Stimulated activated CD8-positive, alpha-beta memory T cell treated with anti-CD3 and anti-CD28 coated beads, Interleukin-15, amount 100 ng/mL, for 24 hours (primary cell): Measurements from ENCODE around the gene CPSF3.
"Not testable (repeated sequence)": the region's sequence is repeated elsewhere in the genome, so short reads cannot be mapped to it uniquely, and the experiment has no call there.

Source experiments
- DNase-seq: peaks from one replicate; pipeline ENCODE4 v3.0.0-alpha.2; 2020; ENCODE audit warnings: low read depth

The CPSF3 gene

DNA sequence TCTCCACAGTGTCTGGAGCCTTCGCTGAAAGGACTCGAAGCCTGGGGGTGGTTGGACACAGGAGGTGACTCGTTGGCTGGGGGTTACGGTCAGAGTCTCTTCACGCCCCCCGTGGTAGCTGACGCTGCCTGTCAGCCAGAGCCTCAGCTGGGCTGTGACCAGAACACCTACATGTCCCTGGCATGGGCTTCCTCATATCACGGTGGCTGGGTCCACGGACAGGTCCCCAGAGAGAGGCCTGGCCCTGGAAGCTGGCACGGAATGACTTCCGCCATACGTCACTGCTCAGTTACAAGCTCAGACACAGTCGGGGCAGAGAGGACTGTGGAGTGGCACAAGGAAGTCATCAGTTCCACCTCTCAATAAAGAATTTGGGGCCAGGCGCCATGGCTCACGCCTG, 28.6 kb upstream of the CPSF3 start:
- no peak for DNase-seq

- no peak for DNase-seq
These were observed 26.3 kb upstream of the CPSF3 start for GRCh38 chr2:9397201-9397600.

GRCh38 chr2:9398251-9398650, 25.2 kb upstream of the CPSF3 start:
- DNase-seq: not testable (repeated sequence)

DNA sequence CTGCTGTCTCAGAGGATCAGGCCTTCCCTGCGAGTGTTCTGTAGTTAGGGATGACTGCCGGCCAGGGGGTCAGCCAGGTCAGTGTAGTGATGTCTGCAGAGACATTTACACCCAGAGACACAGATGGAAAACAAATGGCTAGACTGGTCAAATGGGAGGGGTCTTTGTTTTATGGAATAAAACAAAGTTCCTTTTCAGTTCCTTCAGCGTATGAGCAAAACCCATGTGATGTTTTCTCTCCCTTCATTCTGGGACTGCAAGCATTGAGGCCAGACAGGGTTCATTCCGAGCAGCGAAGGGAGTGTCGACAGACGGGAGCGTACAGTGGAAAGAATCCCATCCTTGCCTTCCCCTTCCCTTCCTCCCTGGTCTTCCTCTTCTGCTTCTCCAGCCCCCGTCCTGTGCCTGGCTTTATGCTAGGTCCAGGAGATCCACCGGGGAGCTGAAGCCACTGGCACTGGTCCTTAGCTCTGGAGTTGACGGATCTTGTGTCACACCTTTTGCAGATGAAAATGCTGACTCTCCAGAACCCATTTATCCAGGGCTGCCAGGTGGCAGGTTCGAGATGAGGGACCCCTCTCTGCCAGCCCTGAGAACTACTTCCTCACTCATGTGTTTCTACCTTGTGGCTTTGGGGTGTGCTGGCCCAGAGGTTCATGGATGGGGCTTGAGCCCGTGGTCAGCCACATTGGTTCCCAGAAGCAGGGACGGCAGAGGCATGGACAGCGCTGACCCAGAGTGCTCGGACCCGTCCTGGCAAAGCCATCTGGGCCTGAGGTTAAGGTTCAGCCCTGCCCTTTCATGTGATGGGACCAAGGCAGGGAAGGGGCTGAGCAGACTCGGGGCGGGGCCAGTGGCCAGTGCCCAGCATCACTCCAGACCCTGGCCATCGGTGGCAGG, 24.3 kb upstream of the CPSF3 start:
- no peak for DNase-seq

DNA sequence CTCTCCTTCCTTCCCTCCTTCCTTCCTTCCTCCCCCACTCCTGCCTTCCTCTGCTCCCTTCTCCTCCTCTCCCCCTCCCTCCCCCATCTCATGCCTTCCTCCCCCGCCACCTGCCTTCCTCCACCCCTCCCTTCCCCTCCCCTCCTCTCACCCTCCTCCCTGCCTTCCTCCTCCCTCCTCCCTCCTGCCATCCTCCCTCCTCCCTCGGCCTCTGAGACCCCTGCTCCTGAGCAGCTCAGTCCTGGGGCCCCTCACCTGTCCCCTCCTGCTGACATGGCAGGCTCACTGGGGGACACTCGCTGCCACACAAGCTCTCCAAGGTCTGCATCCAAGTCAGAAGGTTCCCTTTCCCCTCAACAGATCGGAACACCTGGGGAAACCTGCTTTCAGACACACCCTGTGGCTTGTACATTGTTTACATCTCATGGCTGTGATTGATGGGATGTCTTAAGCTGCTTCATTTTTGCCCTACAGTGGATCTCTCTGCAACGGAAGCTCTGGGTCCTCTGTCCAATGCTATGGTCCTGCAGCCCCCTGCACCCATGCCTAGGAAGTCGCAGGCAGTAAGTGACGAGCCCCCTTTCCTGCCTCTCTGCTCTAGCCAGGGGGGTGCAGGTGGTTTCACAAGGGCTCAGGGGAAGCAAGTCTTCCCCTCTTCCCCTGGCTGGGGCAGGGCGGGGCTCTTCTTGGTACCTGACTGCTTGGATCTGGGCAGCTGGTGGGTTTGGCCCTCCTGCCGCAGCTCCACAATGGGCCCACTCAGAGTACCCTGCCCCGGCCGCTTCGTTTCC, 23.0 kb upstream of the CPSF3 start:
- DNase-seq: no peak

DNA sequence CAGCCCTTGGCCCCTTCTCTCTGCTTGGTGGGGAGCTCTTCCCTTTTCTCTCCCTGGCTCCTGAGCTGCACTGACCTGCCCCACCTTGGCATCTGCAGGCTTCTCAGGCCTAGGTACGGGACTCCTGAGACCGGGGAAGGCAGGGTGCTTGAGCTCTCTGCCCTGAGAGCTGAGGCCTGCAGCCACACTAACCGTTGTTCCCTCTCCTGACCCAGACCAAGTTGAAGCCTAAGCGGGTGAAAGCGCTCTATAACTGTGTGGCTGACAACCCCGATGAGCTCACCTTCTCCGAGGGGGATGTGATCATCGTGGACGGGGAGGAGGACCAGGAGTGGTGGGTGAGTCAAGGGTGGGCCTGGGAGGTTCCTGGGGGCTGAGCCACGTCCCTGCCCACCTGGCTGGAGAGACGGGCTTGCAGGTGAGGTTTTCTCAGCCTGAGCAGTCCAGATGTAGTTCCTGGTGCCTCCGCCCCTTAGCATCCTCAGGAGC, 22.4 kb upstream of the CPSF3 start:
- no peak for DNase-seq

DNA sequence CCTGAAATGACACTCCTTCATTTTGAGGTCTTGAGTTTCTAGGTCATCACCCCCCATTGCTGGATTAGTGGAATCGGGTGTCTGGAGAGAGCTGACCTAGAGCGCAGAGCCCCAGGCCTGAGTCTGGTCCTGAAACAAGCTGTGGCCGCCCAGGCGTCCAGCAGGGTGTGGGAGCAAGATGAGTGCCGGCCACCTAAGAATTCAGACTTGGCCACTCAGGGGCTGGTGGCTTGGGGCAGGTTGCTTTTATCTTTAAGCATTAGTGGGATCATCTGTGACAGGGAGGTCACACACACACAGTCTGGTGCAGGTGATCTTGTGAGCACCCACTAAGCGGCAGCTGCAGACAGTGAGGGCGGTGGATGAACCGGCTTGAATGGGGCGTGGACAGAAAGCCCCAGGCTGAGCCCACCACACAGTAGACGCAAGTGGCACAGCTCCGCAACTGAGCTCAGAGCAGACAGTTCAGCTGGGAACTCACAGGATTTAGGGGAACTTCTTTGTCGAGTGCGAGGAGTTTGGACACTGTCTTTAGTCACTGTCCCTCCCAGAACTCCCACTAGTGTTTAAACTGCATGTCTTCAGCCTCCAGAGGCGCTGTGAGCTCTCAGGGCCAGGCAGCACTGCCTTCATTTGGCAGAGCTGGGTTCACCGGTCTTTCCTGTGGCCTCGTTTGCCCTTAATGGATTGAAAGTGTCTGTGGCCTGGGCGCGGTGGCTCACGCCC, 21.6 kb upstream of the CPSF3 start:
- DNase-seq: no peak

- DNase-seq: no peak
These were observed 19.5 kb upstream of the CPSF3 start for GRCh38 chr2:9403924-9404323.

GRCh38 chr2:9404451-9404850, 19.0 kb upstream of the CPSF3 start:
- no peak for DNase-seq

DNA sequence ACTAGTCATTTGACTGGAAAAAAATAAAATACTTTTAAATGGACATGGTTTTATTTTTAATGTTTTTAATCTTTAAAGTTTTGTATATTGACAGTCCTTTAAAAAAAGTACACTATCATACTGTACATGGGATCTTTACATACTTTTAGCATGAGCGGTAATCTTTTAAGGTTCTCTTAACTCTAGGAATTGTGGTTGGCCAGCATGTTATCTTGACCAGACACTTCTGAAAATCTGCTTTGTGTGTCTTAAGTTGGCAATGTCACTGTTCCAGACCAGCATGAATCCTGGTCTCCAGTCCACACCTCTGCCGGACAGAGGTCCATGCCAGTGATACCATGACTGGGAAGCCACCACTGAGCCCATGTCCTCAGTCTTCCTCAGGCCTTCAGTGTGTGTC, 17.8 kb upstream of the CPSF3 start:
- DNase-seq: no peak

DNA sequence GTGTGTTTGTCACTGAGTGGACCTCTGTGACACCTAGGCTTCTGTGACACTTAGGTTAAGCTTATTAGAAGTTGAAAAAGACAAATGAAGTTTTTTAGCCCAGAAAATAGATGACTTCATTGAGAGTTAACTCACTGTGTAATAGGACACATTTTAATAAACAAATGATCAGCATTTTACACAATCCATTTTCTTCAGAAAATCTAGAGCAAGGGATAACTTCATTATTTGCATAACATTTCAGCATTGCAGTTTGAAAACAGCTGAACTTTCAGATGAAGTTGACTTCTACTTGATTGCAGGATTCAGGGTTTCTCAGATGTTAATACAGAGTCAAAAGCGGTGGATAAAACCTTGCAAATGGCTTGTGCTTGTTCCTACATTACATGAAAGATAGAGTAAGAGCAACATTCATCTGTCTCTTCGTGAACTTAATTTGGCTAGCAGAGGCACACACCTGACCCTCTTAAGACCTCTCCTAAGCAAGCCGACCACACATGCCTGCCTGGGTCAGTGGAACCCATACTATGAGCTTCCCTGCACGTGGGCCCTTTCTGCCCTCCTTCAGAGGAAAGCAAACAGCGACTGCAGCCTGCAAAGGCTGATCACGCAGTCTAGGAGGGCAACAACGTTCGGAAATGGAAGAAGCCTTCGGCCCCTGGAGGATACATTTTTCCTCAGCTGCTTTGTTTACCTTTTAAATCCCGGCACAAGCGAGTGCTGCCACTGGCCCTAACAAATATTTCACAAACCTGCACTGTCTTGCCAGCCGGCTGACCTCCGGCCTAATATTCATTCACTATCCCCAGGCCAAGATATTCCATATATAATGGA, 16.7 kb upstream of the CPSF3 start:
- DNase-seq: no peak

- DNase-seq: no peak
These were observed 16.1 kb upstream of the CPSF3 start for GRCh38 chr2:9407363-9407811.

DNA sequence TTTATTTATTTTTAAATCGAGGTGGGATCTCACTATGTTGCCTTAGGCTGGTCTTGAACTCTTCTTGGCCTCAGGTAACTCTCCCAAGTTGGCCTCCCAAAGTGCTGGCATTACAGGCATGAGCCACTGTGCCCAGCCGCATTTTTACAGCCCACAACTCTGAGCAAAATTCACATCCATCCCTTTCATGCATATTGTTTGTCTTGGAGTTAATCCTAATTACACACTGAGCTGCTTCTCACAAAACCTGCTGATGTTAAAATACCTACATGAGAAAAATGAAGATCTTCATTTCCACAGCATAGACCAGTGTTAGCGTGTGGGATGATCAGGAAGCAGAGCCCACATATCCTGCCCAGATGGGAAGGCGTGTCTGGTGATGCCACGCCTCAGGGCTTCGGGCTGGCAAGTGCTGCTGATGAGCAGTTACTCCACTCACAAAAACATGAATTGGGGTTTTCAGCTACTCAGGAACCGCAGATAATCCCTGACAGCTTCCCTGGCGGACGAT, 14.8 kb upstream of the CPSF3 start:
- no peak for DNase-seq

DNA sequence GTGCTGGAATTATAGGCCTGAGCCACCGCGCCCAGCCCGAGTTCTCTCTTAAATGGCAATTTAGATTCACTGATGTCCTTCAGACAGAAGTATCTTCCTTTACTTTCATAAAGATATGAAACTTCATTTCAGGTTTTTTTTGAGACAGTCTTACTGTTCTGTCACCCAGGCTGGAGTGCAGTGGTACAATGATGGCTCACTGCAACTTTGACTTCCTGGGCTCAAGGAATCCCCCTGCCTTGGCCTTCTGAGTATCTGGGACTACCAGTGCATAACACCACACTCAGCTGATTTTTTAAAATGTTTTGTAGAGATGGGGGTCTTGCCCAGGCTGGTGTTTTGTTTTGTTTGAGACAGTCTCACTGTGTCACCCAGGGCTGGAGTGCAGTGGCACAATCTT, 13.3 kb upstream of the CPSF3 start:
- DNase-seq: no peak

GRCh38 chr2:9412781-9413180, 10.7 kb upstream of the CPSF3 start:
- DNase-seq: no peak

GRCh38 chr2:9415516-9416169, 7.8 kb upstream of the CPSF3 start:
- no peak for DNase-seq

DNA sequence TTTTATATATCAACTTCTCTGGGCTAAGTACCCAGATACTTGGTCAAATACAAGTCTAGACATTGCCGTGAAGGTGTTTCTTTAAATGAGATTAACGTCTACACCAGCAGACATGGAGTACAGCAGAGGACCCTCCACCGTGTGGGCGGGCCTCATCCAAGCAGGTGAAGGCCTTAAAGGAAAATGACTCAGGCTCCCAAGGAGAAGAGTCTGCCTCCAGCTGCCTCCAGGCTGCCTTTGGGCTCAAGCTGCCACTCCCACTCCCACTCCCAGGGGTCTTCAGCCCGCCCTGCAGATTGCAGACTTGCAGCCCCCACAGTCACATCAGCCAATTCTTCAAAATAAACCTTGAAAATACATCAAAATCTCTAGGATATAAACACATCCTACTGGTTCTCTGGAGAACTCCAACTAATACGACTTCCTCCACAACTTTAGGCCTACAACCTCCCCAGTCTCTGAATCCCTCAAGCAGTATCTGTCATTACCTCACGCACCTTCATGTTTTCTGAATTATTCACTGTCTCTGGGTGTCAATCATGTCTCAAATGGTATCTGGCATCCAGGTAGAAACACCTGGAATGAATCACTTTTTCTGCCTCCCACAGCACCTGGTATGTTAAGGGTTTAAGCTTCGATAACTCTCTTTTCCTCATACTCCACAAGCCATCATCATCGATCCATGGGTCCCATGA, 7.0 kb upstream of the CPSF3 start:
- DNase-seq: no peak

DNA sequence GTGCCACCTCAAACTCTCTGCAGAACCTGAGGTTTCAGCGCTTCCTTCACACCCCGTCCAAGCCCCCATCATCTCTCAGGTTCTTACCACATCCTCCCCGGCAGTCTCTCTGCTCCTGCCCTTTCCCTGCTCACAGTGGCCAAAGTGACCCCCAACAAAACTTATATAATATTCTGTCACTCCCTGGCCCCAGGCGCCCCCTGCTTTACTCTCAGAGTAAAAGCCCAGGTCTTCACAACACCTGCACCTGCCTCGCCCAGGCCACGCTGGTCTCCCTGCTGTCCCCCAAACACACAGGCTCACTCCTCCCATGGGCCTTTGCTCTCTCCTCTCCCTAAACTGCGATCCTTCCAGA, 6.5 kb upstream of the CPSF3 start:
- no peak for DNase-seq

DNA sequence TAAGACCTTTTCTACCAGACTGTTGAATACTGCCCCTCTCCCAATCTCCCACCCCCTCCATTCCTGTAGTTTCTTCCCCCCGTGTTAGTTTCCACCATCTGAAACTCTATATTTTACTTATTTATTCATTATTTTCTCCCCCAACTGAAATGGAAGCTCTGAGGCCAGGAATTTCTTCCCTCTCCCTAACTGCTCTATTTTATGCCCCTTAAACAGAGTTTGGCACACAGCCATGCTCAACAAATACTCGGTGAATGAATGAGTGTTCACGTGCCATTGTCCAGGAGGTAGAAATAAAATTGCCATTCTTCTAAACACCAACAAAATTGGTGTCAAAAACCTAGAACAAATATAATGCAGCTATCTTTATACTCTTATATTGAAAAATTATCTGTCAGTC, 5.7 kb upstream of the CPSF3 start:
- no peak for DNase-seq

DNA sequence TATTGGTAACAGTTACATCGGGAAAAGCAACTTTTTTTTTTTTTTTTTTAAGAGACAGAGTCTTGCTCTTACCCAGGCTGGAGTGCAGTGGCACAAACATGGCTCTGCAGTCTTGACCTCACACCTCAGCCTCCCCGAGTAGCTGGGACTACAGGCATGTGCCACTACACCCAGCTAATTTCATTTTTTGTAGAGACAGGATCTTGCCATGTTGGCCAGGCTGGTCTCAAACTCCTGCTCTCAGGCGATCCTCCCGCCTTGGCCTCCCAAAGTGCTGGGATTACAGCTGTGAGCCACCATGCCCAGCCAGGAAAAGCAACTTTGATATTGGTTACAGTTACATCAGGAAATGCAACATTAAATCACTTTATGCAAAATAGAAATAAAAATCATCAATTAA, 4.7 kb upstream of the CPSF3 start:
- DNase-seq: no peak
